AG04449 (cell line): ENCODE measurements around the gene PRRC1.

Source experiments
- CTCF ChIA-PET: fragments of 350-600 bp; formaldehyde crosslinking; extraction: SDS; loops from one replicate; lab custom pipeline; 2021; ENCODE audit warnings: antibody characterized with exemption; lab: Yijun Ruan, JAX
- POLR2A ChIA-PET: fragments of 400-600, 350-600 bp; formaldehyde crosslinking; extraction: SDS; loops from one replicate; lab custom pipeline; 2020; ENCODE audit warnings: antibody characterized with exemption, inconsistent platforms; lab: Yijun Ruan, JAX
- DNase-seq: peaks from one replicate; pipeline ENCODE4 v3.0.0-alpha.2; 2010; ENCODE audit warnings: low read depth, low spot score
- H3K4me3 ChIP-seq: 2 replicates; pipeline ENCODE4 v1.5.1; 2011; ENCODE audit warnings: low read depth, mild to moderate bottlenecking, control low read depth, low read length
- CTCF ChIP-seq: IDR thresholded peaks from one replicate; pipeline ENCODE4 v1.5.1; 2011; ENCODE audit warnings: mild to moderate bottlenecking, moderate library complexity, low read length, control low read depth, inconsistent platforms; ENCODE audit not compliant: insufficient read depth; ENCODE audit errors: missing control alignments

Gene PRRC1

GRCh38 chr5:127583866-127584265 is 66.4 kb downstream of the PRRC1 start:
- CTCF ChIA-PET = no interaction called here
- no peak for DNase-seq
- H3K4me3 ChIP-seq = no peak overlapping the region
- POLR2A ChIA-PET = no interaction called here
- TF ChIP-seq CTCF = no peak

- ChIA-PET CTCF (interaction anchor here (0.8 to 0.9 kb wide), 2 partner anchors 14 kb away, joined by 3 read pairs; no protein-coding TSS in a partner anchor), POLR2A (no interaction called here)
- no peak for DNase-seq
- TF ChIP-seq CTCF = no peak
- no peak overlapping the region for H3K4me3 ChIP-seq
Measured at GRCh38 chr5:127585661-127586060, 68.2 kb downstream of the PRRC1 start.

DNA sequence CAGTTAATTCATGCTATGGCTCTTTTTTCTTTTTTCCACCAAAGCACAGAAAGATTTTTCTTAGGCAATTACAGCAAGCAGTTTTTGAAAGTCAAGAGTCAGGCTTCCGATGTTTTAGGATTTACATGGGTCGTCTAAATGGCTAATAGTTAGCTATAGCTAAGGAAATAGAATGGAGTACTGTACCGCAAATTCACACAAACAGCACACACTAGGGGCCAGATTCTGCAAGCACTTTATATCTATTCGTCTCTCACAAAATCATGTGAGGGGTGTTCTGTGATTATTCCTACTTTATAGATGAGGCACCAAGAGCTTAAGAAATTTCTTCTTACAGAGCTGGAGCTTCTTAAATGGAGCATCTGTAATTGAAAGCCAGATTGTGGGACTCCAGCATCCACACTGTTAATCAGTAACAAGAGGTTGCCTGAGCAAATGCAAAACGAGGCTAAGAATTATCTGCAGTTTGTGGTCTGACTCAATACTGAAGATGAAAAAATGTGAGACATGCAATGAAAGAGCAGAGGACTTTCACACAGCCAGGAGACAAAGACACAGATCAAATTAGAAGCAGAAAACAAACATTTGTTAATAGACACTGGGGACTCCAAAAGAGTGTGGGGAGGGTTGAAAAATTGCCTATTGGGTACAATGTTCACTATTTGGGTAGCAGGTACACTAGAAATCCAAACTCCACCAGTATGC is 68.8 kb downstream of the PRRC1 start:
- no peak for TF ChIP-seq CTCF
- ChIA-PET CTCF (interaction anchor here (0.8 kb wide), 1 partner anchor 14 kb away, joined by 3 read pairs; no protein-coding TSS in a partner anchor), POLR2A (no interaction called here)
- no peak for DNase-seq
- no peak overlapping the region for H3K4me3 ChIP-seq

DNA sequence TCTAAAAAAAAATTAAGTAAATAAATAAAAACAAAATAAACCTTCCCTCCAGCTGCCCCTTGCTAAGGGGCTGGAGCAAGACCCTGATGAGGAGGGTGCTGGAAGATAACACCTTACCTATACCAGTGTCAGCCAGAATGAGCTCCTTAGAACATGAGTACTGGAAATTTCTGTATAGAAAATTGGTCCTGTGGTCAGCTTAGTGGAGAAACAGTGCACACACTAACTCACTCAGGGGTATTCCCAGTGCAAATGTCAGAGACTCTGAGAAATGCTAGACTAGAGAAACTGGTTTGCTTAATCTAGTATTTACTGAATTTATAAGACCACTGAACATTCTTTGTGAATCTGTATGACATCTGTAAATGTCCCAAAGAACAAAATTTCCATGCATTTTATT is 69.4 kb downstream of the PRRC1 start:
- no peak for DNase-seq
- ChIA-PET POLR2A (no interaction called here), CTCF (no interaction called here)
- TF ChIP-seq CTCF = no peak
- H3K4me3 ChIP-seq = no peak overlapping the region

- CTCF ChIA-PET = no interaction called here
- POLR2A ChIA-PET = no interaction called here
- H3K4me3 ChIP-seq = no peak overlapping the region
- no peak for TF ChIP-seq CTCF
- no peak for DNase-seq
Measured at GRCh38 chr5:127587246-127587917, 69.9 kb downstream of the PRRC1 start.

GRCh38 chr5:127588368-127588767 is 70.9 kb downstream of the PRRC1 start:
- no peak for TF ChIP-seq CTCF
- CTCF ChIA-PET = no interaction called here
- no peak for DNase-seq
- POLR2A ChIA-PET = no interaction called here
- no peak overlapping the region for H3K4me3 ChIP-seq
